Choroid plexus epithelial cell (primary cell): ENCODE data around the gene KPTN.

ENCODE experiments used
- DNase-seq: peaks from one replicate; pipeline ENCODE4 v3.0.0-alpha.2; 2010; ENCODE audit warnings: low read depth
- H3K4me3 ChIP-seq: 2 replicates; pipeline ENCODE4 v1.5.1; 2011; ENCODE audit warnings: low read depth, mild to moderate bottlenecking, control low read depth, low read length, moderate library complexity
- CTCF ChIP-seq: conservative IDR thresholded peaks from 2 replicates; pipeline ENCODE4 v1.5.1; 2011; ENCODE audit warnings: low read depth, mild to moderate bottlenecking, control low read depth, inconsistent platforms, low read length, moderate library complexity

KPTN gene

GRCh38 chr19:47494729-47495128 is 10.7 kb upstream of the KPTN start:
- no peak for DNase-seq
- no peak for TF ChIP-seq CTCF
- H3K4me3 ChIP-seq, result no peak overlapping the region

- H3K4me3 ChIP-seq, result no peak overlapping the region
- TF ChIP-seq CTCF, result no peak
- DNase-seq, result no peak
Measured at GRCh38 chr19:47494211-47494547, 10.2 kb upstream of the KPTN start.

- TF ChIP-seq CTCF, result no peak
- no peak for DNase-seq
- H3K4me3 ChIP-seq, result no peak overlapping the region
Measured at GRCh38 chr19:47493378-47494210, 9.6 kb upstream of the KPTN start.

GRCh38 chr19:47492571-47493377 is 8.8 kb upstream of the KPTN start:
- DNase-seq, result no peak
- TF ChIP-seq CTCF, result peak; percentile 2

GRCh38 chr19:47492137-47492533 is 8.1 kb upstream of the KPTN start:
- no peak overlapping the region for H3K4me3 ChIP-seq
- TF ChIP-seq CTCF, result no peak
- DNase-seq, result no peak

More at GRCh38 chr19:47492571-47493377, 8.8 kb upstream of the KPTN start:
- no peak overlapping the region for H3K4me3 ChIP-seq

- TF ChIP-seq CTCF, result no peak
- DNase-seq, result no peak
- H3K4me3 ChIP-seq, result no peak overlapping the region
Measured at GRCh38 chr19:47491358-47492136, 7.5 kb upstream of the KPTN start.
